SK-N-SH treated with all-trans-retinoic acid at 6 μM for 48 hours (cell line): ENCODE data around the gene RTCB.

Experiments
- ATAC-seq: fragments of 200-7000 bp; cut with Tn5 transposase; 3 replicates; pipeline ENCODE4 v1.9.1; 2020; ENCODE audit warnings: mild to moderate bottlenecking, moderate library complexity
- ARNTL ChIP-seq: fragments of 450-650 bp; formaldehyde crosslinking; IDR thresholded peaks from 2 replicates; pipeline ENCODE4 v1.5.0; 2020; ENCODE audit warnings: low read depth, mild to moderate bottlenecking, moderate library complexity, borderline replicate concordance
- CSDC2 ChIP-seq: fragments of 250-450 bp; sonication (Bioruptor Pico); IDR thresholded peaks from 2 replicates; pipeline ENCODE4 v1.5.0; 2020; ENCODE audit warnings: mild to moderate bottlenecking, moderate library complexity
- GLIS3 ChIP-seq: fragments of 250-450 bp; sonication (Bioruptor Pico); IDR thresholded peaks from 2 replicates; pipeline ENCODE4 v1.5.0; 2020; ENCODE audit warnings: mild to moderate bottlenecking, moderate library complexity
- ISL1 ChIP-seq: fragments of 250-450 bp; sonication (Bioruptor Pico); IDR thresholded peaks from 2 replicates; pipeline ENCODE4 v2.1.2; 2022; ENCODE audit warnings: mild to moderate bottlenecking, moderate library complexity
- OSR1 ChIP-seq: fragments of 250-450 bp; sonication (Bioruptor Pico); IDR thresholded peaks from 2 replicates; pipeline ENCODE4 v1.8.0; 2022; ENCODE audit warnings: moderate library complexity, mild to moderate bottlenecking, inconsistent platforms
- PPARA ChIP-seq: fragments of 250-450 bp; sonication (Bioruptor Pico); IDR thresholded peaks from 2 replicates; pipeline ENCODE4 v1.5.0; 2020; ENCODE audit warnings: mild to moderate bottlenecking, borderline replicate concordance
- SNAI2 ChIP-seq: fragments of 250-450 bp; sonication (Bioruptor Pico); IDR thresholded peaks from 2 replicates; pipeline ENCODE4 v1.5.0; 2020; ENCODE audit warnings: mild to moderate bottlenecking, moderate library complexity
- TOX ChIP-seq: fragments of 250-450 bp; sonication (Bioruptor Pico); IDR thresholded peaks from 2 replicates; pipeline ENCODE4 v1.8.0; 2021; ENCODE audit warnings: mild to moderate bottlenecking, moderate library complexity, borderline replicate concordance
- ZFP3 ChIP-seq: fragments of 250-450 bp; sonication (Bioruptor Pico); IDR thresholded peaks from 2 replicates; pipeline ENCODE4 v1.5.0; 2020; ENCODE audit warnings: mild to moderate bottlenecking, moderate library complexity
- ZFP30 ChIP-seq: fragments of 450-650 bp; formaldehyde crosslinking; IDR thresholded peaks from 2 replicates; pipeline ENCODE4 v1.5.0; 2022; ENCODE audit warnings: mild to moderate bottlenecking, moderate library complexity
- ZNF565 ChIP-seq: fragments of 450-650 bp; formaldehyde crosslinking; conservative IDR thresholded peaks from 2 replicates; pipeline ENCODE4 v1.5.0; 2020; ENCODE audit warnings: low read depth, mild to moderate bottlenecking, moderate library complexity
- ZNF70 ChIP-seq: fragments of 450-650 bp; formaldehyde crosslinking; IDR thresholded peaks from 2 replicates; pipeline ENCODE4 v1.5.0; 2020; ENCODE audit warnings: mild to moderate bottlenecking, moderate library complexity
- ZNF8 ChIP-seq: fragments of 450-650 bp; formaldehyde crosslinking; IDR thresholded peaks from 2 replicates; pipeline ENCODE4 v1.5.0; 2020; ENCODE audit warnings: mild to moderate bottlenecking, moderate library complexity
- TF ChIP-seq, protein P1 (sequence below): fragments of 250-450 bp; sonication (Bioruptor Pico); IDR thresholded peaks from 2 replicates; pipeline ENCODE4 v1.8.0; 2021; ENCODE audit warnings: low read depth, mild to moderate bottlenecking, moderate library complexity, borderline replicate concordance
- TF ChIP-seq, protein P2 (sequence below): fragments of 250-450 bp; sonication (Bioruptor Pico); IDR thresholded peaks from 2 replicates; pipeline ENCODE4 v1.5.1; 2020; ENCODE audit warnings: low read depth, mild to moderate bottlenecking, moderate library complexity
- TF ChIP-seq, protein P3 (sequence below): fragments of 250-450 bp; sonication (Bioruptor Pico); IDR thresholded peaks from 2 replicates; pipeline ENCODE4 v1.5.0; 2020; ENCODE audit warnings: mild to moderate bottlenecking, moderate library complexity
- TF ChIP-seq, protein P4 (sequence below): fragments of 250-450 bp; sonication (Bioruptor Pico); IDR thresholded peaks from 2 replicates; pipeline ENCODE4 v1.8.0; 2020; ENCODE audit warnings: mild to moderate bottlenecking, moderate library complexity, borderline replicate concordance
- TF ChIP-seq, protein P5 (sequence below): fragments of 250-450 bp; sonication (Bioruptor Pico); IDR thresholded peaks from 2 replicates; pipeline ENCODE4 v1.5.1; 2021; ENCODE audit warnings: mild to moderate bottlenecking, moderate library complexity

The RTCB gene

DNA sequence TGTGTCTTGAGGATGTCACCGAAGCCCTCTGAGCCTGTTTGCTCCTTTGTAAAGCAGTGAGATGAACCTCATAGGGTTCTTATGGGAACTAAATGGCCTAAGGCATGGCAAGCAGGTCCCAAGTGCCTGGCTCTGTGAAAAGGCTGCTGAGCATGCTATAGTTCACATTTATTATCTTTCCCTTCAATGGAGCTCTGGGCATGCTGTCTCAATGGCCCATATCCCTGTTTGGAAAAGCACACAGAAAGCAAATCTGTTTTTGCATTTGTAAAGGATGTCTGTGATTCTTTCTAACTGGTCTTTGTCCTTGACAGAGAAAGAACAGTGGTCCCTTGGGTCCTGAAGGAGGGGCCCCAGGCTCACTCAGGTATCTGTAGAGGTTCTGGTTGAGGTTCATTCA is 26.4 kb downstream of the RTCB start:
- TF ChIP-seq PPARA (CRISPR knock-in tag): no peak
- TF ChIP-seq, all 23 proteins: peak for 0
- ATAC-seq: no peak

DNA sequence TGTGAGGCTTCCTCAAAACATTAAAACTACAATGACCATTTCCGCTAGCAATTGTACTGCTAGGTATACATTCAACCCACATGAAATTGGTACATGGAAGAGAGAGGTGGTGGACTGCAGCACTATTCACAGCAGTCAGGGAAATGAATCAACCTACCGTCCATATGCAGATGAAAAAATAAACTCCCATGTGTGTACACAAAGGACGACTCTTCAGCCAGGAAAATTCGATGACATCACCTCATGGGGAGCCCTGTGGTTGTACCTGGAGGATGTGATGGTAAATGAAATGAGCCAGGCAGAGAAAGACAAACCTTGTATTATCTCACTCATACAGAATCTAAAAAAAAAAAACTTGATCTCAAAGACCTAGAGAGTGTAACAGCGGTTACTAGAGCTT is 31.1 kb downstream of the RTCB start:
- no peak for TF ChIP-seq TOX (CRISPR knock-in tag)
- TF ChIP-seq, protein P1, sequence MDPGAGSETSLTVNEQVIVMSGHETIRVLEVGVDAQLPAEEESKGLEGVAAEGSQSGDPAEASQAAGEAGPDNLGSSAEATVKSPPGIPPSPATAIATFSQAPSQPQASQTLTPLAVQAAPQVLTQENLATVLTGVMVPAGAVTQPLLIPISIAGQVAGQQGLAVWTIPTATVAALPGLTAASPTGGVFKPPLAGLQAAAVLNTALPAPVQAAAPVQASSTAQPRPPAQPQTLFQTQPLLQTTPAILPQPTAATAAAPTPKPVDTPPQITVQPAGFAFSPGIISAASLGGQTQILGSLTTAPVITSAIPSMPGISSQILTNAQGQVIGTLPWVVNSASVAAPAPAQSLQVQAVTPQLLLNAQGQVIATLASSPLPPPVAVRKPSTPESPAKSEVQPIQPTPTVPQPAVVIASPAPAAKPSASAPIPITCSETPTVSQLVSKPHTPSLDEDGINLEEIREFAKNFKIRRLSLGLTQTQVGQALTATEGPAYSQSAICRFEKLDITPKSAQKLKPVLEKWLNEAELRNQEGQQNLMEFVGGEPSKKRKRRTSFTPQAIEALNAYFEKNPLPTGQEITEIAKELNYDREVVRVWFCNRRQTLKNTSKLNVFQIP (CRISPR knock-in tag): no peak
- TF ChIP-seq, protein P2, sequence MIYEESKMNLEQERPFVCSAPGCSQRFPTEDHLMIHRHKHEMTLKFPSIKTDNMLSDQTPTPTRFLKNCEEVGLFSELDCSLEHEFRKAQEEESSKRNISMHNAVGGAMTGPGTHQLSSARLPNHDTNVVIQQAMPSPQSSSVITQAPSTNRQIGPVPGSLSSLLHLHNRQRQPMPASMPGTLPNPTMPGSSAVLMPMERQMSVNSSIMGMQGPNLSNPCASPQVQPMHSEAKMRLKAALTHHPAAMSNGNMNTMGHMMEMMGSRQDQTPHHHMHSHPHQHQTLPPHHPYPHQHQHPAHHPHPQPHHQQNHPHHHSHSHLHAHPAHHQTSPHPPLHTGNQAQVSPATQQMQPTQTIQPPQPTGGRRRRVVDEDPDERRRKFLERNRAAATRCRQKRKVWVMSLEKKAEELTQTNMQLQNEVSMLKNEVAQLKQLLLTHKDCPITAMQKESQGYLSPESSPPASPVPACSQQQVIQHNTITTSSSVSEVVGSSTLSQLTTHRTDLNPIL (CRISPR knock-in tag): no peak
- TF ChIP-seq ISL1: no peak
- no peak for ATAC-seq

DNA sequence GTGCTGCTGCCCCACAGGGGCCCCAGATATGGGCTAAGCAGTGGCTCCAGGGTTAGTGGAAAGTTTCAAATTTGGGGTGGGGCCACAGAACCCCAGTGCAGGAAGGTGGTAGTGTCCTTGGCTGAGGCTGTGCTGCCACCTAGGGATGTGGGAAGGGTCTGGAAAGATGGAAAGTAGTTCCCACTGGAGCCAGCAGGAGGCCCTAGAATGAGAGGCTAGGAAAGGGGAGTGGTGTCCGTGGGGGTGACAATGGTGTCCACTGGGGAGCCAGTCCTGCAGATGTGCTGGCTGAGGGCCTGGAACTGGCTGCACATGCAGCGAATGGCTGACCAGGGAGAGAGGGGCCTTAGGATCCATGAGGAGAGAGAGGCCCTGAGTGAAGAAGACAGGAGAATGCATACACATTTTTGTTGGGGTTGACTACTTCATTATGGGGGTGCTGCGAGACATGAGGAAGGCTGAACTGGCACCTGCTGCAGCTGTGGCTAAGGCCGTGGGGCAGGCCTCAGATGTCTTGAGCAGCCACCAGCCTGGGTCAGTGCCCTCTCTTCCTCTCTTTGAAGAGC is 33.3 kb downstream of the RTCB start:
- ATAC-seq: peak; percentile 94
- TF ChIP-seq ZNF8 (no peak), ARNTL (CRISPR knock-in tag) (no peak), TOX (CRISPR knock-in tag) (no peak), ZNF70 (CRISPR knock-in tag) (no peak), ISL1 (no peak), GLIS3 (no peak), CSDC2 (CRISPR knock-in tag) (no peak), PPARA (CRISPR knock-in tag) (no peak)
- TF ChIP-seq, protein P3, sequence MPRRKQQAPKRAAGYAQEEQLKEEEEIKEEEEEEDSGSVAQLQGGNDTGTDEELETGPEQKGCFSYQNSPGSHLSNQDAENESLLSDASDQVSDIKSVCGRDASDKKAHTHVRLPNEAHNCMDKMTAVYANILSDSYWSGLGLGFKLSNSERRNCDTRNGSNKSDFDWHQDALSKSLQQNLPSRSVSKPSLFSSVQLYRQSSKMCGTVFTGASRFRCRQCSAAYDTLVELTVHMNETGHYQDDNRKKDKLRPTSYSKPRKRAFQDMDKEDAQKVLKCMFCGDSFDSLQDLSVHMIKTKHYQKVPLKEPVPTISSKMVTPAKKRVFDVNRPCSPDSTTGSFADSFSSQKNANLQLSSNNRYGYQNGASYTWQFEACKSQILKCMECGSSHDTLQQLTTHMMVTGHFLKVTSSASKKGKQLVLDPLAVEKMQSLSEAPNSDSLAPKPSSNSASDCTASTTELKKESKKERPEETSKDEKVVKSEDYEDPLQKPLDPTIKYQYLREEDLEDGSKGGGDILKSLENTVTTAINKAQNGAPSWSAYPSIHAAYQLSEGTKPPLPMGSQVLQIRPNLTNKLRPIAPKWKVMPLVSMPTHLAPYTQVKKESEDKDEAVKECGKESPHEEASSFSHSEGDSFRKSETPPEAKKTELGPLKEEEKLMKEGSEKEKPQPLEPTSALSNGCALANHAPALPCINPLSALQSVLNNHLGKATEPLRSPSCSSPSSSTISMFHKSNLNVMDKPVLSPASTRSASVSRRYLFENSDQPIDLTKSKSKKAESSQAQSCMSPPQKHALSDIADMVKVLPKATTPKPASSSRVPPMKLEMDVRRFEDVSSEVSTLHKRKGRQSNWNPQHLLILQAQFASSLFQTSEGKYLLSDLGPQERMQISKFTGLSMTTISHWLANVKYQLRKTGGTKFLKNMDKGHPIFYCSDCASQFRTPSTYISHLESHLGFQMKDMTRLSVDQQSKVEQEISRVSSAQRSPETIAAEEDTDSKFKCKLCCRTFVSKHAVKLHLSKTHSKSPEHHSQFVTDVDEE (CRISPR knock-in tag): no peak
- TF ChIP-seq, protein P2 (CRISPR knock-in tag): no peak

DNA sequence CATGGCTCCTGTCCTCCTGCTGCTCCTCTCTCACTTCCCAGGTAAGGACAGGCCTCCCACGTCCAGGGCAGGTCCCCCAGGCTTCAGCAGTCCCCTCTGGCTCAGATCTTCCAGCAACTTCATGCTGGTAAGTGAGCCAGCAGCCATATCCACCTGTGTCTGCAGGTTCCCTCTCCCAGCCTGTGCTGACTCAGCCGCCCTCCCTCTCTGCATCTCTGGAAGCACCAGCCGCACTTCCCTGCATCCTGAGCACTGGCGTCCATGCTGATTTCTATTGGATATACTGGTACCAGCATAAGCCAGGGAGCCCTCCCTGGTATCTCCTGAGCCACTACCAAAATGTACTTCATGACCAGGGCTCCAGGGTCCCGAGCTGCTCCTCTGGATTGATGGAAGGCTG is 35.4 kb downstream of the RTCB start:
- ATAC-seq: no peak
- TF ChIP-seq OSR1 (no peak), ZNF8 (no peak), ZFP30 (CRISPR knock-in tag) (no peak), CSDC2 (CRISPR knock-in tag) (no peak), ZFP3 (CRISPR knock-in tag) (no peak), ZNF565 (no peak), TOX (CRISPR knock-in tag) (no peak), SNAI2 (CRISPR knock-in tag) (no peak)
- TF ChIP-seq, protein P4, sequence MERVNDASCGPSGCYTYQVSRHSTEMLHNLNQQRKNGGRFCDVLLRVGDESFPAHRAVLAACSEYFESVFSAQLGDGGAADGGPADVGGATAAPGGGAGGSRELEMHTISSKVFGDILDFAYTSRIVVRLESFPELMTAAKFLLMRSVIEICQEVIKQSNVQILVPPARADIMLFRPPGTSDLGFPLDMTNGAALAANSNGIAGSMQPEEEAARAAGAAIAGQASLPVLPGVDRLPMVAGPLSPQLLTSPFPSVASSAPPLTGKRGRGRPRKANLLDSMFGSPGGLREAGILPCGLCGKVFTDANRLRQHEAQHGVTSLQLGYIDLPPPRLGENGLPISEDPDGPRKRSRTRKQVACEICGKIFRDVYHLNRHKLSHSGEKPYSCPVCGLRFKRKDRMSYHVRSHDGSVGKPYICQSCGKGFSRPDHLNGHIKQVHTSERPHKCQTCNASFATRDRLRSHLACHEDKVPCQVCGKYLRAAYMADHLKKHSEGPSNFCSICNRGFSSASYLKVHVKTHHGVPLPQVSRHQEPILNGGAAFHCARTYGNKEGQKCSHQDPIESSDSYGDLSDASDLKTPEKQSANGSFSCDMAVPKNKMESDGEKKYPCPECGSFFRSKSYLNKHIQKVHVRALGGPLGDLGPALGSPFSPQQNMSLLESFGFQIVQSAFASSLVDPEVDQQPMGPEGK (CRISPR knock-in tag): no peak
- TF ChIP-seq, protein P5, sequence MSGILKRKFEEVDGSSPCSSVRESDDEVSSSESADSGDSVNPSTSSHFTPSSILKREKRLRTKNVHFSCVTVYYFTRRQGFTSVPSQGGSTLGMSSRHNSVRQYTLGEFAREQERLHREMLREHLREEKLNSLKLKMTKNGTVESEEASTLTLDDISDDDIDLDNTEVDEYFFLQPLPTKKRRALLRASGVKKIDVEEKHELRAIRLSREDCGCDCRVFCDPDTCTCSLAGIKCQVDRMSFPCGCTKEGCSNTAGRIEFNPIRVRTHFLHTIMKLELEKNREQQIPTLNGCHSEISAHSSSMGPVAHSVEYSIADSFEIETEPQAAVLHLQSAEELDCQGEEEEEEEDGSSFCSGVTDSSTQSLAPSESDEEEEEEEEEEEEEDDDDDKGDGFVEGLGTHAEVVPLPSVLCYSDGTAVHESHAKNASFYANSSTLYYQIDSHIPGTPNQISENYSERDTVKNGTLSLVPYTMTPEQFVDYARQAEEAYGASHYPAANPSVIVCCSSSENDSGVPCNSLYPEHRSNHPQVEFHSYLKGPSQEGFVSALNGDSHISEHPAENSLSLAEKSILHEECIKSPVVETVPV (CRISPR knock-in tag): no peak
